Measurements from ENCODE around the gene ZMPSTE24. TPM values are rescaled to one million over a fixed set of nuclear protein-coding genes. Genes with fewer than 3 reads are reported as not detected.

ZMPSTE24 gene
- total RNA-seq, 2 donors from 2014 or later, result 21.4 to 34.7 TPM

DNA sequence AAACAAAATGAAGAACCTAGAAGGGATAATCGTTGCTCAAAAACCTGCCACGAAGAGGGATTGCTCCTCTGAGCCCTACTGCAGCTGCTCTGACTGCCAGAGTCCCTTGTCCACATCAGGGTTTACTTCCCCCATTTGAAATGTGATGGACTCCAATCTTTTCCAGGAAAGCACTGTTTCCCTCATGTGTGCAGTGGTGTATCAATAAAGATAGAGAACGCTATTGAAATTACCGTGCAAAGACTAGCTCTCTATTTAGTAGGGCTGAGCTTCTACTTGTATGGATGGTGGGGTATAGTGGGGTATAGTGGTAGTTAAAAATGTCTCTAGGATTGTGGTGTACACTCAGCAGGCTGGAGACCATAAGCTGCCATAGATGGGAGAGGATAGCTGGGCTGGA is 6.6 kb upstream of the ZMPSTE24 start:
- H3K36me3 Mint-ChIP-seq, result no peaks in the 10 kb centered on the region
- H3K27ac Mint-ChIP-seq, result no peak overlapping the region
- ATAC-seq, result no peak
- H3K9me3 Mint-ChIP-seq, result no peaks in the 10 kb centered on the region
- no peak for DNase-seq (ENCODE audit: low spot score in 2 of 2)

DNA sequence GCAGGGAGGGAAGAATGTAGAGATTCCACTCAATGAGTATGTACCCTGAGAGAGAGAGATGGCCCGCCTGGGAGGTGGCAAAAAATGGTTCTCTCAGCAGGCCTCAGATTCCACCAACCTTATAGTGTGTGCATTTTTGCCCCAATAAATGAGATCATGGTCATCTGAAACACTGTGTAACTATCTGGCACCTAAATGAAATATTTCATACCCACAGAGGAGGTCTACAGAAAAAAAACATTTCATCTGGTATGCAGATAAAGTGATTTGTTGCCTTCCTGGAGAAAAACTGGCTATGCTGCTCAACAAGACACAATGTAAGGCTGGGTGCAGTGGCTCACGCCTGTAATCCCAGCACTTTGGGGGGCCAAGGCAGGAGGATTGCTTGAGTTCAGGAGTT is 5.4 kb upstream of the ZMPSTE24 start:
- no peak for ATAC-seq
- H3K27ac Mint-ChIP-seq, result no peak overlapping the region
- H3K36me3 Mint-ChIP-seq, result peaks cover 4 to 5% of the 10 kb centered on the region in 2 donors
- H3K9me3 Mint-ChIP-seq, result no peaks in the 10 kb centered on the region
- no peak for DNase-seq (ENCODE audit: low spot score in 2 of 2)

DNA sequence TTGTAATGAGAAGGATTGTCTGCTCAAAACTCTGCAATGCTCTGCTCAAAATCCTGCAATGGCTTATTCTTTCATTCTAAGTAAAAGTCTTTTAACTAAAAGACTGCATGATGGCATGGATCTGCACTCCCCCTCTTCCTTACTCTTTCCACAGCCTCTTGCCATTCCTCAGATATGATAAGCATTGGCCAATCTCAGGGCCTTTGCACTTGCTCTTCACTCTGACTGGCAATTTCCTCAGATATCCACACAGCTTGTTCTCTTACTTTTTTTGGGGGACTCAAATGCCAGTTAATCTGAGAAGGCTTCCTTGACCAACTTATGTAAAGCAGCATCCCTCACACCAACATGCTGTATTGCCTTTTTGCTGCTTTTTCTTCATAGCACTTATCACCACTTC is 2.8 kb upstream of the ZMPSTE24 start:
- DNase-seq (ENCODE audit: low spot score in 2 of 2) (no peak), ATAC-seq (no peak)
- Mint-ChIP-seq H3K9me3 (no peaks in the 10 kb centered on the region), H3K27ac (no peak overlapping the region), H3K36me3 (peaks cover 8 to 14% of the 10 kb centered on the region in 2 donors)

DNA sequence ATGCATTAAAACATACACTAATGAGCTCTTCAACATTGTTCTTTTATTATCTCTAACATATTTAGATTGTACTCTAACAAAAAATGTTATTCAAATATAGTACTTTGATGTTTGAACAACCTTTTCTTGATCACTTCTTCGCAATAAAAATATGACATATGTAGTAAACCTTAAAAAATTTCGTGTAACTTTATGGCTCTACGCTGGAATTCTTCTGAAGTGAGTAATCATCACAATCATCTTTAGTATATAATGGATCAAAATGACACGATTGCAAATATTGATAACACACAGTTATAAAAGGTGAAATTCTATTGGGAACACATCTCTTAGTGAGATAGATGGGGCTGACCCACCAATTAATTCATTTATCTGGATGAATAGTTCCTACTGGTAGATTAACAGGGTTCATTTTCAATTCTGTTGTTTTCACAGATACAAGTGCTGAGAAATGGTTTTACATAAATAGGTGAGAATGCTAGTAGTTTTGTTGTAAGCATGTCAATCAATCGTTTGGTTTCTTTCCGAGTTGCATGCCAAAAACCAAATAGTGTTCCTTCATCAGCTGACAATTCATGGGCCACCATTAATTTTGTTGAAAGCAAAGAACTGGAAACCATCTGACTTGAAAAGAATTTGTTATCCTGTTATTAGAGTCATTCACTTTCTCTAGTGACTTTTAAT is 1.5 kb upstream of the ZMPSTE24 start:
- Mint-ChIP-seq H3K27ac (peak overlapping the region; percentile 99 to 100), H3K9me3 (no peaks in the 10 kb centered on the region), H3K36me3 (peaks cover 15 to 16% of the 10 kb centered on the region in 2 donors)
- ATAC-seq, result no peak
- DNase-seq (ENCODE audit: low spot score in 2 of 2), result no peak

DNA sequence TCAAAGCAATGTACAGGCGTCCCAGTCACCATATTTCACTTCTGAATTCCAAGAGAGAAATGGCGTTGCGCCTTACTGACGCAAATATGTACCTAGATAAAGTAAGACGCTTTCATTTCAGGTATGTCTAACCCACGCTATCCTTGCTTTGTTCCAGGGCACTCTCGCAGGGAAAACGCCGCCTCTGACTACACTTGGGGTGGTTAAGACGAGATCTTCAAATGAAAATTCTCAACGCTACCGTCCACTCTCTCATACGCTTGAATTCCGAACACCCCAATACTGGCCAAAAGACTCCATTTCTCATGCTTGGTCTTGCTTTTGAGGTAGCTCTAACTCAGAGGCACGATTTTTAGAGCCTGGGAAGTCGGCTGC is 736 bp upstream of the ZMPSTE24 start:
- Mint-ChIP-seq H3K36me3 (peaks cover 16 to 21% of the 10 kb centered on the region in 2 donors), H3K27ac (peak overlapping the region; percentile 99 to 100), H3K9me3 (no peaks in the 10 kb centered on the region)
- DNase-seq (ENCODE audit: low spot score in 2 of 2) (no peak), ATAC-seq (peak; percentile 35 to 41)

DNA sequence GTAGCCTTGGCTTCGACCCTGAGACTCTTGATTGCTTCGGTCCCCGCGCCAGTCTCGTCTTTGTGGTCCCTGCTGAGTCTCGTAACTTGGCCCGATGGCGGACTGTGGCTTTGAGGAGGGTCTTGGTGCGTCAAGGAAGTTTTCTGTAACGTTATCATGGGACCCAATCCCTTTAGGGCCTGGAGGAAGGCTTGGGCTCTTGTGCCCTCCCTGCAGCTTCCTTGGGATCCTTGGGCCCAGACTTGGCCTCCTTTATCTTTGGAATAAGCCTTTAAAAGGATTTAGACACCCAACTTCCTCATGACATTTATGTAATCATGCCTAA is 371 bp downstream of the ZMPSTE24 start:
- peaks cover 26 to 32% of the 10 kb centered on the region in 2 donors for H3K36me3 Mint-ChIP-seq
- peak overlapping the region; percentile 99 to 100 for H3K27ac Mint-ChIP-seq
- DNase-seq (ENCODE audit: low spot score in 2 of 2) (no peak), ATAC-seq (peak in 1 of 2 donors; percentile 4)
- no peaks in the 10 kb centered on the region for H3K9me3 Mint-ChIP-seq

DNA sequence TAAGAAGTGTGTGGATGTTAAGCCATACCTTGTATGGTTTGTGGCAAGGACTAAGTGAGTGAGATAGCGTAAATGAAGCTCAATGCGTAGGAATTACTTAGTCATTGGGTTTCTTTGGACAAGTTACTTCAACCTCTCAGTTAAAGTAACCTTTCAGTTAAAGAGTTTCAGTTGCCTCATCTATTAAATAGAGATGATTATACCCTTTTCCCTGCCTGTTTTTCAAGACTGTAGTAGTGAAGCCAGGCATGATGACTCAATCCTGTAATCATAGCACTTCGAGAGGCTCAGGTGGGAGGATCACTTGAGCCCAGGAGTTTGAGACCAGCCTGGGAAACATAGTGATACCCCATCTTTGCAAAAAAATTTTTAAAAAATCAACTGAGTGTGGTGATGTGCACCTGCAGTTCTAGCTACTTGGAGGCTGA is 6.3 kb downstream of the ZMPSTE24 start:
- ATAC-seq, result peak; percentile 95 to 96
- peak in 1 of 2 donors; percentile 28 for DNase-seq (ENCODE audit: low spot score in 2 of 2)
- Mint-ChIP-seq H3K36me3 (peaks cover 18 to 33% of the 10 kb centered on the region in 2 donors), H3K27ac (peak overlapping the region; percentile 86 to 96), H3K9me3 (no peaks in the 10 kb centered on the region)

DNA sequence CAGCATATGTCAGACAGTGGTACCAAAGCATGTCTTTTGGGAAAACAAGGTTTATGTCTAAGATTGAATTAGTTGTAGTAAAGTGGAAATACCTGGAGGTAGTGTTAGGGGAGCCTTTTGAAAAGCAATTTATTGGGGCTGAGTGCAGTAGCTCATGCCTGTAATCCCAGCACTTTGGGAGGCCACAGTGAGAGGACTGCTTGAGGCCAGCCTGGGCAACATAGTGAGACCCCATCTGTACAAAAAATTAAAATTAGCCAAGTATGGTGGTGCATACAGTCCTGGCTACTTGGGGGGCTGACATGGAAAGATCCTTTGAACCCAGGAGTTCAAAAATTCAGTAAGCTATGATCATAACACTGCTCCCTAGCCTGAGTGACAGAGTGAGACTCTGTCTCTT is 7.3 kb downstream of the ZMPSTE24 start:
- DNase-seq (ENCODE audit: low spot score in 2 of 2) (no peak), ATAC-seq (no peak)
- Mint-ChIP-seq H3K36me3 (peaks cover 18 to 38% of the 10 kb centered on the region in 2 donors), H3K27ac (peak overlapping the region in 1 of 2 donors; percentile 14), H3K9me3 (no peaks in the 10 kb centered on the region)

DNA sequence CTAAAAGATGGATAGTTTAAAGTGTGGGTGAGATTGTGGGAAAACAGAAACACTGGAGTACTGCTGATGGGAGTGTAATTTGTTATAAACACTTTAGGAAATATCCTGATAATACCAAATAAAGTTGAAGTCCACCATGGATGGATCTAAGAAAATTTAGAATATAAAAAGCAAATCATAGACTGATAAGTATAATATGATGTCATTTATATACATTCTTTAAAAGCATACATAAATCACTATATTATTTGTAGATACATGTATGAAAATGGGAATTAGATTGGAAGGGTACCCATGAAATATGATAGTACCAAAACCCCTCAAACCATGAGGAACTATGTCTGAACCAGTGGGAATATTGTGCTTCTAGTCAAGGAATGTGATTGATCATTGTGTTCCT is 7.9 kb downstream of the ZMPSTE24 start:
- Mint-ChIP-seq H3K9me3 (no peaks in the 10 kb centered on the region), H3K27ac (no peak overlapping the region), H3K36me3 (peaks cover 20 to 38% of the 10 kb centered on the region in 2 donors)
- DNase-seq (ENCODE audit: low spot score in 2 of 2) (no peak), ATAC-seq (no peak)

DNA sequence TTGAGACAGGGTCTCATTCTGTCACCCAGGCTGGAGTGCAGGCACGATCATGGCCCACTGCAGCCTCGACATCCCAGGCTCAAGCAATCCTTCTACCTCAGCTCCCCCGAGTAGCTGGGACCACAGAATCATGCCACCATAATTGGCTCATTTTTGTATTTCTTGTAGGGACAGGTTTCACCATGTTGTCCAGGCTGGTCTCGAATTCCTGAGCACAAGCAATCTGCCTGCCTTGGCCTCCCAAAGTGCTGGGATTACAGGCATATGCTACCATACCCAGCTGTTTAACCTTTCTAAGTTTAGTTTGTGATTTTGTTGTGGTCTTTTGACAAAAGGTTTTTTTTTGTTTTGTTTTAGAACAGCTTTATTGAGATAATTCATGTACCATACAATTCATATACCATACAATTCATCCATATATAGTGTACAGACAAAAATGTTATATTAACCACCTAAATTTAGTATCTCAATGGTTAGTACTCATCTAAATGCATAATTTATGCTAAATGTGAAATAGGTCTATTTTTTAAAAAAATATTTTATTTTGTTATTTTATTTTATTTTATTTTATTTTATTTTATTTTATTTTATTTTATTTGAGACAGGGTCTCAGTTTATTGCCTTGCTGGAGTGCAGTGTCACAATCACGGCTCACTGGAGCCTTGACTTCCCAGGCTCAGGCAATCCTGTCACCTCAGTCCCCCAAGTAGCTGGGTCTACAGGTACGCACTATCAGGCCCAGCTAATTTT is 8.9 kb downstream of the ZMPSTE24 start:
- DNase-seq (ENCODE audit: low spot score in 2 of 2) (no peak), ATAC-seq (no peak)
- Mint-ChIP-seq H3K27ac (peak overlapping the region in 1 of 2 donors; percentile 12), H3K36me3 (peaks cover 20 to 39% of the 10 kb centered on the region in 2 donors), H3K9me3 (no peaks in the 10 kb centered on the region)

DNA sequence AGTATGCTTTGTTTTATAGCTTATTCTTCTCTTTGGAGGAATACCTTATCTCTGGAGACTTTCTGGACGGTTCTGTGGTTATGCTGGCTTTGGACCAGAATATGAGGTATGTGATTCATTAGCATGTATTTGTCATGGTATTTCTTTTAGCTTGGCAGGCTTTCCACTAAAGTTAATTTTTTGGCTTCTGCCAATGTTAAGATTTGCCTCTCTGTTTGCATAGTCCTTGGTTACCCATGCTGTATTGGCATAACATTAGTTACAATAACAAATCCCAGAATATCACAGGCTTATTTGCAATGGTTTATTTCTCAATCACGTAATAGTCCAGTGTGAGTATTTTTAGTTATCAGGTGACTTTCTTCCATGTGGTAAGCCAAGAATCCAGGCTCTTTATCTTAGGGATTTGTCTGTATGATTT is 9.7 kb downstream of the ZMPSTE24 start:
- ATAC-seq, result no peak
- H3K27ac Mint-ChIP-seq, result peak overlapping the region in 1 of 2 donors; percentile 63
- H3K36me3 Mint-ChIP-seq, result peaks cover 17 to 38% of the 10 kb centered on the region in 2 donors

DNA sequence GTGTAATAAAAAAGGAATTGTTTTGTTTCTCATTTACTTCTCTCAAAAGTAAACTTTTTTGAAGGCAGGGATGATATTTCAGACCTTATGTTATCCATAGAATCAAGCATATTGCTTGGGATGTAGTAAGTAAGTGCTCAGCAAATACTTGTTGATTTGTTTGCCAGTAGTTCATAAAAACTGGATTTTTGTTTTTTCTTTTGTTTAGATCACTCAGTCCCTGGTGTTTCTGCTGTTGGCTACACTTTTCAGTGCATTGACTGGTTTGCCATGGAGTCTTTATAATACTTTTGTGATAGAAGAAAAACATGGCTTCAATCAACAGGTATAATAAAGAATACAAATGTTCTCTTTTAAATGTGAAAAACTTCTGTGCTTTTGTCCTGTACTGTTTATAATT is 10.2 kb downstream of the ZMPSTE24 start:
- Mint-ChIP-seq H3K27ac (peak overlapping the region in 1 of 2 donors; percentile 63), H3K9me3 (no peaks in the 10 kb centered on the region), H3K36me3 (peaks cover 12 to 37% of the 10 kb centered on the region in 2 donors)
- DNase-seq (ENCODE audit: low spot score in 2 of 2), result no peak
- ATAC-seq, result no peak

More for the DNA sequence above, 9.7 kb downstream of the ZMPSTE24 start:
- H3K9me3 Mint-ChIP-seq, result no peaks in the 10 kb centered on the region
- DNase-seq (ENCODE audit: low spot score in 2 of 2), result no peak

DNA sequence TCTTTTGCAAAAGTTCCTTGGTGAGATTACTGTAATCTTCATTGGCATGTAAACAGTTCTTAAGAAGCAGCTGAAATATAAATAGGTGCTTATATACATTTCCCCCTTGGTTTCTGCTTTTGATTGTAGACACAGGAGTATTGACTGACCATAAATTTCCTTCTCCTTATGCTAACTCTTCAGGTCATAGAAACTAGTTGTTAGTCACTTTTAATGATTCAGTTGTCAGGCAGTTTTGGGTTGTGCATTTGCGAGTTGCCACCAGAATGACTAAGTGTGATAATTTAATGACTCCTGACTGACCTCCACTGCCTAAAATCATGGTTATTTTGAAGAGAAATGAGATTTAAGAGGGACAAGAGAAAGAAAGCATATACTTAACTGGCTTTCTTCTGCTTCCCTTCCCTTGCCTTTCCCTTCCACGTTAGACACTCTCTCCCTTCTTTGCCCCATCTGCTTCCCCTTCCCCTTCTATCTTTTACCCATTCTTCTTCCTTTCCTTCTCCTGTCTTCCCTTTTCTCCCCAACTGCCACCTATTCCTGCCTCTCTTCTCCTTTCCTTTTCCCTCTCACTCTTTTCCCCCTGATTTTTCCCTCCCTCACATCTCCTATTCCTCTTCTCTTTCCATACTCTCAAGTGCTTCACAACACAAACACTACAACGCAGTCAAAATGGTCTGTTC is 12.3 kb downstream of the ZMPSTE24 start:
- peak; percentile 96 to 97 for ATAC-seq
- Mint-ChIP-seq H3K9me3 (no peaks in the 10 kb centered on the region), H3K36me3 (peaks cover 7 to 32% of the 10 kb centered on the region in 2 donors), H3K27ac (peak overlapping the region; percentile 99 to 100)
- DNase-seq (ENCODE audit: low spot score in 2 of 2), result peak in 1 of 2 donors; percentile 25

DNA sequence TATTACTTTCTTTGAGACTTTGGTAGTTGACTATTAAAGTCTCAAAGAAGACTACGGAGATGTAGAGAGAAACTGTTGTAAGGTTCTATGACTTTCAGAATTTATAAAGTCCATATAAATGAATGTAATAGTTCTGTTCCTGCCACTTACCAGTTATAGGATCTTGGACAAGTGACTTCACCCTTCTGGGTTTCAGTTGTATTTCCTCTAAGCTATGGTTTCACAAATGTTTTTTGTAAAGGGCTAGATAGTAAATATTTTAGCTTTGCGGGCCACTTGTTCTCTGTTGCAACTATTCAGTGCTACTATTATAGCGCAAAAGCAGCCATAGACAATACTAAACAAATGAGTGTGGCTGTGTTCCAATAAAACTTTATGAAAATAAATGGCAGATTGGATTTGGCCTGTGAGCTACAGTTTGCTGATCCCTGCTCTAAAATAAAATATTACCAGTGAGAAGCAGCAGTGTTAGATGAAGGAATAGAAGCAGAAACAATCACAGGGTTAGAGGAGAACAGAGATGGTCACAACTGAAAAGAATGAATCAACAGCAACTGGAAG is 14.7 kb downstream of the ZMPSTE24 start:
- DNase-seq (ENCODE audit: low spot score in 2 of 2) (no peak), ATAC-seq (no peak)
- Mint-ChIP-seq H3K9me3 (no peaks in the 10 kb centered on the region), H3K36me3 (peaks cover 7 to 28% of the 10 kb centered on the region in 2 donors), H3K27ac (peak overlapping the region; percentile 24 to 88)

DNA sequence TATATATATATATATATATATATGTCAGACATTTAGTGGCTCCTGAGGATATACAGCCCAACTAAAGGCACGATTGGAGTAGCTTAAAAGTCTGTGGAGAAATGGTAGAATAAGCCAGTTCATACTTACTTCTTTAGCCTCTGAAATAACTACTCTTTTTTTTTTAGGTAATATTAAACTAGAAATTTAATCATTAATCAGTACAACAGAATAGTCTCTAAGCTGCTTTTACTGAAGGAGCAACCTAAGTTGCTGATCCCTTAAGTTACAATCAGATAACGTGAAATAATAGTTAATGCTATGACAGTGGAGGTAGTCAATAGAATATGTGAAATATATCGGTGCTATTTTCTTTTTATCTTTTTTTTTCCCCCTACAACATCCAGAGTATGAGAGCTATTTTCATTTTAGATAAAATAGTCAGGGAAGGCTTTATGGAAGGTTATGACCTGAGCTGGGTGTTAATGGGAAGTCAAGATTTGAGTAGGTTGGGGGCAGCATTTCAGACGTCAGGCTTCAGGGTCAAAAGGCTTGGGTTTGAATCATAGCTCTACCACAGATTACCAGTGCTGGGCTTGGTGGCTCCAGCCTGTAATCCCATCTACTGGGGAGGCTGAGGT is 15.6 kb downstream of the ZMPSTE24 start:
- Mint-ChIP-seq H3K9me3 (no peaks in the 10 kb centered on the region), H3K27ac (no peak overlapping the region), H3K36me3 (peaks cover 7 to 28% of the 10 kb centered on the region in 2 donors)
- ATAC-seq (no peak), DNase-seq (ENCODE audit: low spot score in 2 of 2) (no peak)

DNA sequence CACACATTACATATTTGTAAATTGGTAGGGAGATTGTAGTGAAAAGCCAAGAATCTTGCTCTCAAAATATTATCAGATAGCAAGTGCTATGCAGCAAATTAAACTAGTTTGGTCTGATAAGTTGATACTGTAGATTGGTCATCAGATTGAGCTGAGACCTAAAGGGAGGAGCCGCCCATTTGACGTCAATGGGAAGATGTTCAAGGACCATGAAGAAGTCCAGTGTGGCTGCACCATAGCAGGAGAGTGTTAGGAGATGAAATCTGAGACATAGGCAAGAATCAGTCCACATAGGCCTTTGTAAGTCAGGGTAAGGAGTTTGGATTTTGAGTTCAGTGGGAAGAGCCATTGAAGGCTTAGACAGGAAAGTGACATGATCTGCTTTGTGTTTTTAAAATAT is 16.3 kb downstream of the ZMPSTE24 start:
- no peak overlapping the region for H3K27ac Mint-ChIP-seq
- ATAC-seq, result no peak
- DNase-seq (ENCODE audit: low spot score in 2 of 2), result no peak
- H3K36me3 Mint-ChIP-seq, result peaks cover 7 to 28% of the 10 kb centered on the region in 2 donors
- no peaks in the 10 kb centered on the region for H3K9me3 Mint-ChIP-seq

All from activated naive CD4-positive, alpha-beta T cell treated with anti-CD3 and anti-CD28 coated beads, Interleukin-2, amount 50 U/mL, for 72 hours (primary cell).